ENCODE results near the gene TSPAN4. TPM values are rescaled to one million over a fixed set of nuclear protein-coding genes. Genes with fewer than 3 reads are reported as not detected.

TSPAN4 gene
- total and polyA plus RNA-seq, 9 of the 15 experiments (the other 6 are each of a cell fraction or from before 2014, with no cell fraction given), result 0.07 to 31.0 (median 15.7) TPM

DNA sequence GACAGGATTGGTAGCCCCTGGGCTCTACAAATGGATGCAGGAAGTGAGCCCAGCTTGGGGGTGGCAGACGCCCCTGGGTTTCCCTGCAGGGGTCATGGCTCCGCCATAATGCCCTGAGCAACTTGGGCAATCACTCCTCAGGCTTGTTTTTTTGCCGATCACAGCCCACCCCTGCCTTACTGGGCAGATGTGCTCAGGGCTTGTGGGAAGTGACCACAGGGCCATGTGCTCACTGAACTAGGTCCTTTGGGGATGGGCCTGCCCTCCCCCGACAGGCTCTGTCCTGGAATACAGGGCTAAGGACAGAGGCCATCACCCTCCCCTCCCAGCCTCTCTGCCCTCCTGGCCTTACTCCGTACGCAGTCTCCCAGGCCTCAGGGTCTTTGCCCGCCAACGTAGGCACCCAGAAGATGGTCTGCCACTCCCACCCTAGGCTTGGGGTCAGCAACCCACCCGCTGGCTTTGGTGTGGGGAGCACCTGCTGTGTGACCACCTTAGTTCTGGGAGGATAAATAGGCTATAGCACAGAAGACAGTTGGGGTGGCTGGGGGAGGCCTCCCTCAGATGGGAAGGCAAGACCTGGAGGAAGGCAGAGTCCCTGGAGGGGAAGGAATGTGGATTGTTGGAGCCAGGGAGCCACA is 29.1 kb upstream of the TSPAN4 start (continued):
- peak in 1 of 2 experiments; percentile 29; a peak in 1 of 4 replicates for TF ChIP-seq MNT (conservative IDR thresholded peaks at IDR 0.05)
- TF ChIP-seq ATF3 (IDR thresholded peaks at IDR 0.05), result no peak
- no peak for TF ChIP-seq ATF3 (CRISPR knock-in tag; conservative IDR thresholded peaks at IDR 0.05)

GRCh38 chr11:815675-816432 is 26.8 kb upstream of the TSPAN4 start:
- CTCF ChIA-PET (ENCODE audit: low intra/inter-chr PET ratio), result no interaction called here
- no TSS peak for BruUV-seq (replicated peaks)
- no peak for FAIRE-seq
- H4K20me1 ChIP-seq (replicated peaks; ENCODE audit: control insufficient read depth, insufficient read depth, low read length), result peaks cover 25% of the 10 kb centered on the region
- H3K9me1 ChIP-seq (ENCODE audit: control insufficient read depth, insufficient read depth, low read length), result peaks cover 6% of the 10 kb centered on the region
- H3K4me1 ChIP-seq (replicated peaks in 1 of 2; ENCODE audit: control insufficient read depth in 2 of 2, insufficient read depth in 2 of 2, low read length in 2 of 2), result peaks cover 25 to 64% of the 10 kb centered on the region in 2 experiments; a peak in 4 of 5 replicates
- TF ChIP-seq PKNOX1 (IDR thresholded peaks at IDR 0.05) (peak; percentile 35; the same call in 1 of the 2 replicates), FOXM1 (IDR thresholded peaks at IDR 0.05; ENCODE audit: low read depth) (no peak), FOXM1 (CRISPR knock-in tag; IDR thresholded peaks at IDR 0.05; ENCODE audit: low read depth) (no peak), POLR2A (conservative IDR thresholded peaks at IDR 0.05) (0 out of 2 replicates have a peak, but pooled peaks have one; percentile 23), SMARCE1 (IDR thresholded peaks at IDR 0.05) (no peak), SIRT6 (IDR thresholded peaks at IDR 0.05; ENCODE audit: low read depth, low read length) (no peak), MEIS2 (IDR thresholded peaks at IDR 0.05; ENCODE audit: partially characterized antibody) (peak; percentile 30), RBFOX2 (IDR thresholded peaks at IDR 0.05; ENCODE audit: low read depth, low read length) (peak; percentile 41; the same call in 1 of the 2 replicates), POLR2G (IDR thresholded peaks at IDR 0.05; ENCODE audit: low read depth, low read length) (0 out of 2 replicates have a peak, but pooled peaks have one; percentile 28)
- H2AFZ ChIP-seq (ENCODE audit: low read depth, low read length), result no peak overlapping the region
- in situ Hi-C loops (cut with MboI) (no loop called here), intact Hi-C loops (cut with micrococcal nuclease) (no loop called here)
- no peak overlapping the region for H3K4me2 ChIP-seq (ENCODE audit: insufficient read depth, low read length)
- POLR2A ChIA-PET, result interaction anchor here (0.8 to 5.2 kb wide), 6 partner anchors 9 to 26 kb away, joined by 3 to 36 read pairs (median 6); partner anchors contain the start of genes CEND1, POLR2L and TSPAN4
- H3K27ac ChIP-seq (ENCODE audit: extremely low read depth, low read depth, low read length), result no peak overlapping the region; the same call in 2 of the 3 replicates
- no peak overlapping the region for H3K4me3 ChIP-seq
- peaks cover 43% of the 10 kb centered on the region for H3K79me2 ChIP-seq (ENCODE audit: control insufficient read depth, insufficient read depth, low read length)
- no peak for DNase-seq (ENCODE audit: extremely low read depth in 1 of 4, low spot score in 3 of 4)
- H3K36me3 ChIP-seq (ENCODE audit: control insufficient read depth, insufficient read depth, low read length), result peaks cover 39% of the 10 kb centered on the region
- H3K27me3 ChIP-seq (ENCODE audit: control insufficient read depth in 2 of 2, insufficient read depth in 2 of 2, low read length in 2 of 2), result no peaks in the 10 kb centered on the region
- 69% methylated on average over 9 of the region's 11 CpGs for WGBS (ENCODE audit: insufficient coverage, low coverage, missing lambda C conversion rate)
- H3K9ac ChIP-seq (ENCODE audit: insufficient read depth in 1 of 2, low read depth in 2 of 2, low read length in 2 of 2), result peak overlapping the region in 1 of 2 experiments; percentile 22; a peak in 1 of 4 replicates
- H3K9me3 ChIP-seq (replicated peaks; ENCODE audit: control insufficient read depth, insufficient read depth, low read depth, low read length), result no peaks in the 10 kb centered on the region
- ATAC-seq, result no peak

Data from K562 (cell line).